ENCODE data around the gene SCO2. TPM values are rescaled to one million over a fixed set of nuclear protein-coding genes. Genes with fewer than 3 reads are reported as not detected.
"Not testable (repeated sequence)": the region's sequence is repeated elsewhere in the genome, so short reads cannot be mapped to it uniquely, and the experiment has no call there.

Gene SCO2
- total RNA-seq, 1 donor from 2014 or later = 0.65 TPM

GRCh38 chr22:50521710-50522109, 3.7 kb downstream of the SCO2 start:
- Mint-ChIP-seq H3K27me3 (ENCODE audit: low read depth) (no peaks in the 10 kb centered on the region), H3K9me3 (no peaks in the 10 kb centered on the region), H3K4me1 (peaks cover 9% of the 10 kb centered on the region), H3K36me3 (peaks cover 6% of the 10 kb centered on the region), H3K4me3 (no peak overlapping the region), H3K27ac (no peak overlapping the region)
- no peak for DNase-seq (ENCODE audit: low spot score in 2 of 2, unreplicated experiment in 2 of 2)
- no peak for TF ChIP-seq CTCF (IDR thresholded peaks at IDR 0.05; ENCODE audit: unreplicated experiment)

GRCh38 chr22:50520826-50521453, 4.5 kb downstream of the SCO2 start:
- H3K27me3 Mint-ChIP-seq (ENCODE audit: low read depth) = no peaks in the 10 kb centered on the region
- H3K4me3 Mint-ChIP-seq = no peak overlapping the region
- DNase-seq (ENCODE audit: low spot score in 2 of 2, unreplicated experiment in 2 of 2) = no peak
- no peak for TF ChIP-seq CTCF (IDR thresholded peaks at IDR 0.05; ENCODE audit: unreplicated experiment)
- H3K4me1 Mint-ChIP-seq = peaks cover 8% of the 10 kb centered on the region
- no peaks in the 10 kb centered on the region for H3K9me3 Mint-ChIP-seq
- peaks cover 6% of the 10 kb centered on the region for H3K36me3 Mint-ChIP-seq
- H3K27ac Mint-ChIP-seq = no peak overlapping the region

- not testable (repeated sequence) for H3K27ac Mint-ChIP-seq
These were observed 5.2 kb downstream of the SCO2 start for GRCh38 chr22:50520184-50520583.

GRCh38 chr22:50519151-50519550, 6.2 kb downstream of the SCO2 start:
- no peak for DNase-seq (ENCODE audit: low spot score in 2 of 2, unreplicated experiment in 2 of 2)
- no peaks in the 10 kb centered on the region for H3K27me3 Mint-ChIP-seq (ENCODE audit: low read depth)
- peaks cover 9% of the 10 kb centered on the region for H3K36me3 Mint-ChIP-seq
- H3K27ac Mint-ChIP-seq = no peak overlapping the region
- TF ChIP-seq CTCF (IDR thresholded peaks at IDR 0.05; ENCODE audit: unreplicated experiment) = no peak
- H3K4me1 Mint-ChIP-seq = no peaks in the 10 kb centered on the region
- no peak overlapping the region for H3K4me3 Mint-ChIP-seq
- H3K9me3 Mint-ChIP-seq = no peaks in the 10 kb centered on the region

More at GRCh38 chr22:50520184-50520583, 5.2 kb downstream of the SCO2 start:
- not testable (repeated sequence) for H3K9me3 Mint-ChIP-seq; DNase-seq (ENCODE audit: low spot score in 2 of 2, unreplicated experiment in 2 of 2); H3K36me3 Mint-ChIP-seq; H3K27me3 Mint-ChIP-seq (ENCODE audit: low read depth); H3K4me3 Mint-ChIP-seq; H3K4me1 Mint-ChIP-seq

GRCh38 chr22:50518606-50519005, 6.8 kb downstream of the SCO2 start:
- peaks cover 9% of the 10 kb centered on the region for H3K36me3 Mint-ChIP-seq
- H3K4me3 Mint-ChIP-seq = no peak overlapping the region
- DNase-seq (ENCODE audit: low spot score in 2 of 2, unreplicated experiment in 2 of 2) = no peak
- H3K4me1 Mint-ChIP-seq = no peaks in the 10 kb centered on the region
- H3K9me3 Mint-ChIP-seq = no peaks in the 10 kb centered on the region
- H3K27me3 Mint-ChIP-seq (ENCODE audit: low read depth) = no peaks in the 10 kb centered on the region
- no peak overlapping the region for H3K27ac Mint-ChIP-seq
- TF ChIP-seq CTCF (IDR thresholded peaks at IDR 0.05; ENCODE audit: unreplicated experiment) = no peak

- H3K36me3 Mint-ChIP-seq = peaks cover 9% of the 10 kb centered on the region
- no peak overlapping the region for H3K4me3 Mint-ChIP-seq
- no peak for DNase-seq (ENCODE audit: low spot score in 2 of 2, unreplicated experiment in 2 of 2)
- H3K27me3 Mint-ChIP-seq (ENCODE audit: low read depth) = no peaks in the 10 kb centered on the region
- H3K4me1 Mint-ChIP-seq = no peaks in the 10 kb centered on the region
- H3K9me3 Mint-ChIP-seq = no peaks in the 10 kb centered on the region
- no peak for TF ChIP-seq CTCF (IDR thresholded peaks at IDR 0.05; ENCODE audit: unreplicated experiment)
- H3K27ac Mint-ChIP-seq = no peak overlapping the region
These were observed 7.7 kb downstream of the SCO2 start for GRCh38 chr22:50517495-50518260.
